GM21786 (cell line): ENCODE measurements around the gene ACO2.

Source experiments
- ATAC-seq: cut with Tn5 transposase; IDR thresholded peaks from one replicate; pipeline ENCODE4 v1.9.1; 2021; ENCODE audit not compliant: unreplicated experiment

ACO2 gene

DNA sequence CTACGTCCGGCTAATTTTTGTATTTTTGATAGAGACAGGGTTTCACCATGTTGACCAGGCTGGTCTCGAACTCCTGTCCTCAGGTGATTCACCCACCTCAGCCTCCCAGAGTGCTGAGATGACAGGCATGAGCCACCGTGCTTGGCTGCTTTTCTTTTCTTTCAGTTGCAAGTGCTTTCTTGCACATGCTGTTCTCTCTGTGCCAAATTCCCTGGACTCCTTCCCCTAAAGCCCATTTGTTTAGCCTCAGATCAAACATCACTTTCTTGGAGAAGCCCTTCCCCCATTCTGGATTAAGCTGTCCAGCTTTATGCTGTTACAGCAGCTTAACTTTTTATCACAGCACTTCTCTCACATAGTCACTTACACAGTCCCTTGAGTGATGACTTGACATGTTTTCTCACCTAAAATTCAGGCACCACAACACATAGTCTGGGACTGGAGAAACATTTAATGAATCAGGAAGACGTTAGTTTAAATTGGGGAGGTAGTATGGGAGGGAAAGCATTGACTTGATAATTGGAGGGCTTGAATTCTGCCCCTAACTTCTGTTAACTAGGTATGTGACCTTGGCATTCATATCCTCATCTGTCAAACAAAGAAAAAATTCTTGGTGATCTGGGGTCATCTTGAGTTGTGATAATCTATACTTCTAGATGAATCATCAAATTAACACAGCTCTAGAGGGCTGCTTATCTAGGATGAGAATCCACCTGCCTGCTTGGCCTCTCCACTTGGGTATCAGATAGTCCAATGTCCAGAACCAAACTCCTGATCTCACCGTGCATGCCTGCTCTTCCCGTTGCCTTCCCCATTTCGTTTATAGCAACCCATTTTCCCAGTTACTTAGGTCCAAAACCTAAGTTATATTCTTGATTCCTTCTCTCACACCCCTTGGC lies 18.4 kb downstream of the ACO2 start:
- ATAC-seq, result no peak

DNA sequence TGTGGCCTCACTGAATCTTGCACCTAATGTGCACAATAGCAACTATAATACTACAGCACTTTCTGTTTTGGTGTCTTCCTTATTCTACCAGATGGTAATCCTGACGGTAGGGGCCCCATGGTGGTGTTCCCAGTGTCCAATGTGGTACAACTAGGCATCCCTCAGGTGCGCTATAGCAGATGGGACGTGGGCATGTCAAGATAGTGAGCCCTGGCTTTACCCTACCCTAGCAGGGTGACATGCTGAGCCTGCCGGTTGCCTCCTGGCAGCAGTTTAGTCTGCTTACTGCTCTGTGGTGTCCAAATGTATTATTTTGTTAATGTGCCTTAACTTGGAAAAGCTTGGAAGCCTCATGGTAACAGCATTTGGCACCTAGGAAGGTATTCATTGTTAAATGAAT lies 19.2 kb downstream of the ACO2 start:
- ATAC-seq, result no peak

DNA sequence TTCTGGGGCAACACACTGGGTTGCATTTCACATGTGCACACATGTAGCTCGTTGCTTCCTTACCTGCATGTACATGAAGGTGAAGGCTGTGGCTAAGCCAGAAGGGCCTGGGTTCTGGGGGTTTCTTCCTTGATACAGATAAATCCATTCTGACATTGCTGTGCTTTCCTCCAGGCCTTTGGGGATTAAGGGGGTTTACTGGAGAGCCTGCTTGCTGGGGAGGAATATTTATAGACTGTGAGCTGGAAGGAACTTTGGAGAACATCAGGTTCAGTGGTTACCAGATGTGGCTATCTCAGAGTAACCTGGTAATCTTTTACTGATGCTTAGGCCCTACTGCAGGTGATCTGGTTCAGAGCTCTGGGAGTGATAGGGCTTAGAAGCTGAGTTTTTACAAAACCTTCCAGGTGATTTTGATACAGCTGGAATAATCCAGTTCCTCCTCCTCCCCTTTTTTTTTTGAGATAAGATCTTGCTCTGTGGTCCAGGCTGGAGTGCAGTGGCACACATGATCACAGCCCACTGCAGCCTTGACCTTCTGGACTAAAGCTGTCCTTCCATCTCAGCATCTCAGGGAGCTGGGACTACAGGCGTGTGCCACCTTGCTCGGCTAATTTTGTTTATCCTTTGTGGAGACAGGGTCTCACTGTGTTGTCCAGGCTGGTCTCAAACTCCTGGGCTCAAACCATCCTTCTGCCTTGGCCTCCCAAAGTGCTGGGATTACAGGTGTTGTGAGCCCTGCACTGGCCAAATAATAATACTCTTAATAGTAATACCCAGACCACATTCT lies 19.9 kb downstream of the ACO2 start:
- ATAC-seq, result no peak

DNA sequence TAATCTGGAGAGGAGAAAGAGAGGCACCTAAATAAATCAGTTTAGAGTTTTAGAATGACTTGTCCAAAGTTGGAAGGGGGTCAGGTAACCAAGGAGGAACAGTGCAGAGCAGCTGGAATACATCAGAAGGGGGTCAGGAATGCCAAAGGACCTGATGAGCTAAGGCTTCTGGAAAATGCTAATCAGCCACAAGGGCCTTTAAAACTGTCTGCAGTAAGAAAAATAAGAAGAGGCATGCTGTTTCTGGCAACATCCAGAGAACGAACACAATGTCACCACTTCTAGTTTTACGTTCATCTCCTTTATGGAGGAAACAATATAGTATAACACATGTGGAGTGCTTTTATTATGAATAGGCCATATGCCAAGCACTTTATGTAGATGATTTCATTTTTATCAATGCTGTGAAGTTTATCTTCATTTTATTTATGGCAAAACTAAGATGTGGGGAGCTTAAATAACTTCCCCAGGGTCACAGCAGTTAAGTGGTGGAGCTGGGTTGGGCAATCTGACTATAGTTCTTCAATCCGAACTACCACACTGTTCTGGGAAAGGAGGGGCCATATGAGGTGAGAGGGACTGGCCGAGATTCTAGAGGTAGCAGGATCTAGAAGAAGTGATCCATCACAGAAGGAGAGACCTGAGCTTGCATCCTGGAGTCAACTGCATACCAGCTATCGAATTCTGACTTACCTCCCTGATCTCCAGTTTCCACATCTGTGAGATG lies 22.6 kb downstream of the ACO2 start:
- no peak for ATAC-seq

DNA sequence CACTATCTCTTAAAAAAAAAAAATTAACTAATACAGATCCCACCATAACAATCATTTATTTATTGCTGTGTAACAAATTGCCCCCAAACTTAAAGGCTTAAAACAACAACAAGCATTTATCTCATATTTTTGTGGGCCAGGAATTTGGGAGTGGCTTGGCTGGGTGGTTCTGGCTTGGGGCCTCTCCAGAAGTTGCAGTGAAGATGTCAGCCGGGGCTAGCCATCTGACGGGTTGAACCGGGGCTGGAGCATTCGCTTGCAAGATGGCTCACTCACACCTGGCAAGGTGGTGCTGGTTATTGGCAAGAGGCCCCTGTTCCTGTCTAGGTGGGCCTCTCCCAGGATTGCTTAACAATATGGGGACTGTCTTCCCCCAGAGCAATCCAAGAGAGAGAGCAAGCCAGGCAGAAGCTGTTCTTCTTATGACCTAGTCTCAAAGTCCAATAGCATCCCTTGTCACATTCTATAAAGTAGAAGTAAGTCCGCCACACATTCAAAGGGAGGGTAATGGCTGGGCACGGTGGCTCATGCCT lies 29.5 kb downstream of the ACO2 start:
- ATAC-seq, result no peak

DNA sequence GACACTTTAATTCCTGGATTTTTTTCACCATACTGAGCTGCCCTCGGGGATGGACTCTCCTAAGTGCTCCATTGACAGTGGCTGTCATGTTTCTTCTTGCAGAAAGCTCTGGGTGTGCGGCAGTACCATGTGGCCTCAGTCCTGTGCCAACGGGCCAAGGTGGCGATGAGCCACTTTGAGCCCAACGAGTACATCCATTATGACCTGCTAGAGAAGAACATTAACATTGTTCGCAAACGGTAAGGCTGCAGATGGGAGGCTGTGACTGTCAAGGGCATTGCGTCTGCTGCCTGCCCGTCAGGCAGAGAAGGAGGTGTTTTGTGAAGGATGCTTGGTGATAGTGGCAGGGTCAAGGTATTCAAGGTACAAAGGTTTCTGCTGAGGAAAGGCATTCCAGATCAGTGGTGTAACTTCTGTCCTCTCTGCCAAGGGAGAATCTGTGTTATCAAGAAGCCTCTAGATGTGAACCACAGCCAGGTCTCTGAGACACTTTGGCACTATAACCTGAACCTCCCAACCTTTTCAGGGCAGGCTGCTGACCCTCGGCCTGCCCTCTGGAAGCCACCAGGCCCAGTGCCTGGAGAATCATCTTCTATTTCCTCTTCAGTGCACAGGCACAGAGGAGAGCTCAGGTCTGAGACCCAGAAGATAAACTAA lies 30.8 kb downstream of the ACO2 start:
- no peak for ATAC-seq

DNA sequence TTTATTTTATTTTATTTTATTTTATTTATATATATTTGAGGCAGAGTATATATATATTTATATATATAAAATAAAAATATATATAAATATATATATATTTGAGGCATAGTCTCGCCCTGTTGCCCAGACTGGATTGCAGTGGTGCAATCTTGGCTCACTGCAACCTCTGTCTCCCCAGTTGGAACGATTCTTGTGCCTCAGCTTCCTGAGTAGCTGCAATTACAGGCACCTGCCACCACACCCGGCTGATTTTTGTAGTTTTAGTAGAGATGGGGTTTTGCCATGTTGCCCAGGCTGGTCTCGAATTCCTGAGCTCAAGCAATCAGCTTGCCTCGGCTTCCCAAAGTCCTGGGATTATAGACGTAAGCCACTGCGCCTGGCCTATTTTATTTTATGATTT lies 31.4 kb downstream of the ACO2 start:
- ATAC-seq, result no peak

DNA sequence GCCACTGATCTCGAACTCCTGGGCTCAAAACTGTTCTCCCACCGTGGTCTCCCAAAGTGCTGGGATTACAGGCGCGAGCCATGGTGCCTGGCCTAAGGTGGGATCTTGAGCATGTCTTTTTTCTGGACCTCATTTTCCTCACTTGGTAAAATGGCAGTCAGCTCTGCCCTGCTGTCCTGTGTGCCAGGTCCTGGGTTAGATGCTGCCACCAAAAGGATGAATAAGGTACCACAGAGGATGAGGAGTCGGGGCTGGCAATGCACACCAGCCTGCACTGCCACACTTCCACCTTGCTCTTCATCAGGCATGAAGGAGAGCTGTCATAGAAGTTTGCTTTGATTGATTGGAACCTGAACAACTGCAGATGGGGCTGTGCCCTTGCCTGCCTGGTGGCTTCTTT lies 32.3 kb downstream of the ACO2 start:
- ATAC-seq, result no peak

DNA sequence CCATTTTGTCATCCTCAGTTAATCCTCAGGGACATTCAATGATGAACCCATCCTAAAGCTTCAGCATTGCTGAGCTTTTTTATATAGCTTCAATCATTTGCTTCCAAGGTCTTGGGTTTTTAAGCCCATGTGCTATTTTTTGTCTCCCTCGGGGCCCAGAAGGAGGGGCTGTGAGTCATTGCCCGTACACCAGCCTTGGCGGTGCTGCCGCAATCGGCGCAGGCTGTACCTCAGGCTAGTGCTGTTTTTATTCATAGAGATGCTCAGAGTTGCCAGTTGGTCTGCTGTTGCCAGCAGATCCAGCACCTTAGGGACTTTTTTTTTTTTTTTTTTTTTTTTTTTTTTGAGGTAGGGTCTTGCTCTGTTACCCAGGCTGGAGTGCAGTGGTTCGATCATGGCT lies 35.5 kb downstream of the ACO2 start:
- ATAC-seq, result no peak

DNA sequence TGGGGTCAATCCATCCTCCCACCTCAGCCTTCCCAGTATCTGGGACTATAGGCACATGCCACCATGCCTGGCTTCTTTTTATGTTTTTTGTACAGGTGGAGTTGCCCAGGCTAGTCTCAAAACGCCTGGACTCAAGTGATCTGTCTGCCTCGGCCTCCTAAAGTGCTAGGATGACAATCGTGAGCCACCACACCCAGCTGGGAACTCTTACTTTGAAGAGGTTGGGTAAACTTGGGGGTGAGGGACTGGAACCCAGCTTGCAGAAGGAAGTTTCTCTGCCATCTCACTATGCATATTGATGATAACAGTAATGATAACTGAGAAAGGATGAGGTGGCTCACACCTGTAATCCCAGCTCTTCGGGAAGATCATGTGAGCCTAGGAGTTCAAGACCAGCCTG lies 35.9 kb downstream of the ACO2 start:
- ATAC-seq, result no peak

DNA sequence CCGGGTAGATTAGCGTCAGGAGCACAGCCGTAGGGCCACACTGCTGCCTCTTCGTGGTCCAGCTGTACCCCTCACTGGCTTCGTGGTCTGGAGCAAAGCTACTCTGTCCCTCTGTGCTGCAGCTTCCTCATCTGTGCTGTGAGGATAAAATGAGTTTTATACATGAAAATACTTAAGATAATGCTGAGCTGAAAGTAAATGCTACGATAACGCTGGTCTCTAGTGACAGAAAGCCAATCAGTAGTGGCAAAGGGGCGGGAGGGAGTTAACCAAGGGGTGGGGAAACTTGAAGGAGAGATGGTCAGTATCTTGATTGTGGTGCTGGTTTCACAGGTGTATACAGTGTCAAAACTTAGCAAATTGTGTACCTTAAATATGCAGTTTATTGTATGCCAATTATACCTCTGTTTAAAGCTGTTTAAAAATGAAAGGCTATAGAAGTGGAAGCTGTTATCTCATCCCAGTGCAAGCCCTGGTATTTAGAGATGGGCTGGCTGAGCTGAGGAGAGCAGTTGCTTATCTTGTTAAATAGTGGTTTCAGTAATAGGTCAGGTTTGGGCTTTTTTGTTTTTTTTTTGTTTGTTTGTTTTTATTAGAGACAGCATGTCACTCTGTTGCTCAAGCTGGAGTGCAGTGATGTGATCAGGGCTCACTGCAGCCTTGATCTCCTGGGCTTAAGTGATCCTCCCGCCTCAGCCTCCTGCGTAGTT lies 36.7 kb downstream of the ACO2 start:
- ATAC-seq, result no peak

DNA sequence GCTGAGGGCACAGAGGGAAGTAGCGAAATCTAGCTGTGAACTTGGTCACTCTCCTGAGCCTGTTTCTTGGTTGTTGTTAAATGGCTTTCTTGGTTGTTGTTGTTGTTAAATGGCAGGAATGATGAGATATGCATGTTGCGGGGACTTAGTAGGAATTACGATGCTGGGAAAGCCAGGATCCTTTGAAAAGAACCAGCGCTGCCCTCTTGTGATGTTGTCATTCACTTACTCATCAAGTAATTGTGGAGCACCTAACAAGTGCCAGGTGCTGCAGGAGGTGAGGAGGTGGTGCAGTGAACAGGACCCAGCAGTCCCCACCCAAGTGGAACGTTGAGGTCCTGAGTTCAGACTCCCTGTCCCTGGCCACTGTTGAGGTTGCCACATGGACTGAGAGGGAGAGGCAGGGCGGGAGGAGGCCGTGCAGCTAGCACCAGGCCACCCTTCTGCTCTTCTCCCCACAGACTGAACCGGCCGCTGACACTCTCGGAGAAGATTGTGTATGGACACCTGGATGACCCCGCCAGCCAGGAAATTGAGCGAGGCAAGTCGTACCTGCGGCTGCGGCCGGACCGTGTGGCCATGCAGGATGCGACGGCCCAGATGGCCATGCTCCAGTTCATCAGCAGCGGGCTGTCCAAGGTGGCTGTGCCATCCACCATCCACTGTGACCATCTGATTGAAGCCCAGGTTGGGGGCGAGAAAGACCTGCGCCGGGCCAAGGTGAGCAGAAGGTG lies 38.6 kb downstream of the ACO2 start:
- ATAC-seq, result no peak

DNA sequence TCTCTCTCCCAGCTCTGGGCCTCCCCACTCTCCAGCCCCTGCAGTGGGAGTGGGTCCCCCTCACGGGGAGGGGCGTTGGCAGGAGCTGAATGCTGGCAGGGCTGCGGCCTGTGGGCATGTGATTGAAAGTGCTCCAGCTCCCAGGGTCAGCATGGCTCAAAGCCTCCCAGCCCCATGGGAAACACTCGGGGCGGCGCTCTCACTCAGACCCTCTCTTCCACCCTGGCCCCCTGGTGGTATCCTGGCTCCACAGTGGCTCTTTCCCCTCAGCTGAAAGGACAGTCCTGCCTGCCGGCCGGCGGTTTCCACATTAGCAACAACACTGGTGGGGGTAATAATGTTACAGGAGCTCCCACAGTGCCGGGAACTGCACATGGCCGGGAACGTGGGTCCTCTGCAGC lies 39.9 kb downstream of the ACO2 start:
- no peak for ATAC-seq

DNA sequence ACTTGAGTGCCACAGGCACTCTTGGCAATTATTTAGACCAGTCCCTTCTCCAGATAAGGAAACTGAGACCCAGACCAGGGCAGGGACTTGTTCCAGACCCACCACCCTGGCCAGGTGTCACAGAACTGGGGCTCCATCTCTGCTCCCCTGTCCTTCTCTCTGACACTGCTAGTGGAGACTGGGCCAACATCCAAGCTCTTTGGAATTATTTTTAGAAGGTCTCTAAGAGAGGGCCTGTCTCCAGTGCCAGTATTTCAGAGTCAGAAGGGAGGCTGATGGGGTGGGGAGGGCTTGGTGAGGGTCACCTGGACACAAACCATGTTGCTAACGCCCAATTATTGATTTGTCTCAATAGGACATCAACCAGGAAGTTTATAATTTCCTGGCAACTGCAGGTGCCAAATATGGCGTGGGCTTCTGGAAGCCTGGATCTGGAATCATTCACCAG lies 42.6 kb downstream of the ACO2 start:
- no peak for ATAC-seq

DNA sequence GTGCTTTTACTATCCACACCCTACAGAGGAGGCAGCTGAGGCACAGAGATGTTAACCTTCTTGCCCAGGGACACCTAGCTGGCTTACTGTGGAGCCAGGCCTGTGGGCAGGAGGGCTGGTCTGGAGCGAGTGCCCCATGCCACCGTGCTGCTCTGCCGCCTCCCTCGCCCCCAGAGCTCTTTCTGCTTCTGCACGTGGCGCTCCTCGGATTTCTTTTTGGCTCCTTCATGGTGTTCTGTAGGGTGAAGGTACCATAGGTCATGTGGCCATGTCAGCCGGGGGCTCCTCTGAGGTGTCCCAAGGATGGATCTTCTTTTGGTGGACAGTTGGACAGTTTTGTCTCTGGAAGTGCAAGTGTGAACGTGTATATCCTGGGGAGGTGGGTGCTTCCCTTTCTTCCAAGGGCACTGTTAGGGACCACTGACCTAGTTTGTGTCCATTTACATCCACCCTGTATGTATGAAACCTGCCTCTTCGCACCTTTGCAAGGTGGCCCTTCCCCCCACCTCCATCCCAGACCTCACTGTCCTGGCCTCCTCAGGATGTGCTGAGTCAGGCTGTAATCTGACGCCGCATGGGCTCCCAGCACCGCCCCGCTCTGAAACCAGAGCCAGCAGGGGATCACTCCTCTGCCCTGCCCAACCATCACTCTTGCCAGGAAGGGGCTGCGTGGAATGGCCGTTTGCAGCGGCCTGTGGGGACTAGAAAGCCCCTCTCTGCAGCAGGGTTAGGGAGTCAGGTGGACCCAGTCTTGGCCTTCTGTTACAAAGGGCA lies 43.7 kb downstream of the ACO2 start:
- ATAC-seq, result no peak

DNA sequence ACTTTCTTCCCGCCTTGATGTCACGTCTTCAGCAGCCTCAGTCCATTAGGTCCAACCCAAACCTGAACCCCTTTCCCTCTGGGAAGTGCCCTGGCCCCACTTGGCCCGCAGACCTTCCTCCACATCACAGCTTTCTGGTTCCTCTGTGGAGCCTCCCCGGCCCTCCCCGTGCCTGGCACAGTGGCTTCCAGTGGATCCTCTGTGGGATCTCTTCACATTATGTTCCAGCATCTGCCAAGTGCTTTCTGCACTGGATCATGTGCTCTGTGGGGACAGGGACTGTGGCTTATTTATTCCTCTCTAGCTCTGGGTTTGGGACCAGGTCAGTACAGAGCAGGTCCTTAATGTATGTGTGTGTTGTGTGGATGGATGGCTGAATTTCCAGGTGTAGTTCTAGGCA lies 44.5 kb downstream of the ACO2 start:
- no peak for ATAC-seq

DNA sequence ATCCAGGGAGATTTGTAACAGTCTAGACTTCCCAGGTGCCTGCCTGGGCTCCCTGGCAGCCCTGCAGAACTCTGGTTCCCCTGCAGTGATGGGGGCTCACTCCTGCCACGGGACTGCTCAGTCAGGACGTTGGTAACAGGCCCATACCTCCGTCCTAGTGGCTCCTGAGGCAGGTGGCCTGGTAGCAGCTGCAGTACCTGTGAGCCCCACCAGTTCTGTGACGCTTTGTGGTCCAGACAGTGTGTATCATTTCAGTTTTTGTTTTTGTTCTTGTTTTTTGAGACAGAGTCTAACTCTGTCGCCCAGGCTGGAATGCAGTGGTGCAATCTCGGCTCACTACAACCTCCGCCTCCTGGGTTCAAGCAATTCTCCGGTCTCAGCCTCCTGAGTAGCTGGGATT lies 47.5 kb downstream of the ACO2 start:
- ATAC-seq, result no peak

DNA sequence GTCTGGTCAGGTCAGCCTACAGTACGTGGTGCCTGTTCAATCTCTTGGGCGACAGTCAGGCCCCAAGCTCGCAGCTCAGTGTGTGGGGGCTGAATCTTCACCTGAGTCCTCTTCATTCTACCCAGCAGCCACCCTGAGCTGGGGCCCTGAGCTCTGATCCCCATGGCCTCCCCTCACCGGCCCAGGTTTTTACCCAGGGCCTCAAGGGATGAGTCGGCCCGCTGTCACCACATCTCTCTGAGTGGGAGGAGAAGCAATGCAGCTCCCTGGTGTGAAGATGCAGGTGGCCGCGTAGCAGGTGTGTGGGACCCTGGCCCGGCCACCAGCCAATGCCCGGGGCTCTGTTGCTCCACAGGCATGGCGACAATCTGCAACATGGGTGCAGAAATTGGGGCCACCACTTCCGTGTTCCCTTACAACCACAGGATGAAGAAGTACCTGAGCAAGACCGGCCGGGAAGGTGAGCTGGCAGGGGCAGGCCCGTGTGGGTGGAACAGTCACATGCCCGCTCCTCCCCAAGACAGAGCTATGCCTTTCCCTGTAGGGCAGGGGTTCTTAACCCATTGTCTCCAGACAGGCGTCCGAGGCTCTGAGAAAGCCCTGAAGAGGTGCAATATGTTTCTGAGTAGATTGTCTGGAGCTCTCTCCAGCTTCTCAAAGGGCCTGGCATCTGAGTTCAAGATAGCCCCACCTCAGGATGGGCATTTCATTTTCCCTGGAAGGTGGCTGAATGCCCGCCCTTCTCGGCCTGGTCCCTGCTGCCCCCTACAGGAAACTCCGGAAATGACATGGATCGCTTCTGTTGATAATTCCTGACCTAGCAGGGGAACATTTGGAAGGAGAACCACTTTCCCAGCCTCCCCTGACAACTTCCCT lies 48.5 kb downstream of the ACO2 start:
- ATAC-seq, result no peak
